Endothelial cell of umbilical vein (primary cell): ENCODE results near the gene GLI2. TPM values are rescaled to one million over a fixed set of nuclear protein-coding genes. Genes with fewer than 3 reads are reported as not detected.

Source experiments
- BruUV-seq: library from RNA; stranded (reverse); fragments of 400-500 nt; replicated peaks from 2 replicates; lab custom pipeline; 2021; lab: Mats Ljungman, UMichigan
- CTCF ChIA-PET: fragments of 300-600, 350-600 bp; sonication (Branson Sonifier 250); formaldehyde crosslinking; loops from one replicate; lab custom pipeline; 2021; ENCODE audit warnings: antibody characterized with exemption, inconsistent platforms; lab: Charles Lee
- POLR2A ChIA-PET: fragments of 300-600, 350-600 bp; sonication (Branson Sonifier 250); formaldehyde crosslinking; loops from one replicate; lab custom pipeline; 2021; ENCODE audit warnings: antibody characterized with exemption, inconsistent platforms; lab: Charles Lee
- DNase-seq: peaks from one replicate; pipeline ENCODE4 v3.0.0-alpha.2; 2011; ENCODE audit warnings: low read depth, low spot score
- FAIRE-seq: peaks from 2 replicates; lab custom pipeline; 2011; peaks lifted over from hg19 to GRCh38; lab: Jason Lieb, UNC
- H2AFZ ChIP-seq: 2 replicates; pipeline ENCODE4 v1.6.0; 2012; ENCODE audit warnings: low read depth, low read length, control low read depth, inconsistent platforms
- H3K27ac ChIP-seq: 2 replicates; pipeline ENCODE4 v1.5.1; 2011; ENCODE audit warnings: low read depth, mild to moderate bottlenecking, control low read depth, low read length, moderate library complexity; ENCODE audit not compliant: insufficient read depth
- H3K27me3 ChIP-seq, 2 experiments: 2 replicates each; pipeline versions ENCODE4 v1.6.0 to v1.6.1; 2011; ENCODE audit warnings: low read length in 2 of 2, mixed read lengths in 1 of 2; ENCODE audit not compliant: control insufficient read depth in 2 of 2, insufficient read depth in 2 of 2
- H3K36me3 ChIP-seq, 2 experiments: 2 replicates in 1 of 2; 3 replicates in 1 of 2; pipeline ENCODE4 v1.5.1; 2011; ENCODE audit warnings: low read length in 2 of 2, mild to moderate bottlenecking in 1 of 2, moderate library complexity in 1 of 2; ENCODE audit not compliant: control insufficient read depth in 2 of 2, insufficient read depth in 2 of 2; ENCODE audit errors: extremely low read depth in 1 of 2
- H3K4me1 ChIP-seq: 3 replicates; pipeline ENCODE4 v1.5.1; 2011; ENCODE audit warnings: mild to moderate bottlenecking, low read length; ENCODE audit not compliant: control insufficient read depth, insufficient read depth; ENCODE audit errors: extremely low read depth
- H3K4me2 ChIP-seq: 2 replicates; pipeline ENCODE4 v1.6.1; 2011; ENCODE audit warnings: low read length, control low read depth, mixed read lengths; ENCODE audit not compliant: insufficient read depth
- H3K4me3 ChIP-seq, 3 experiments: fragments of 200-600 bp in 1 of 3; sonication (generic), shearing (Covaris generic) in 1 of 3; replicated peaks in 1 of 3; 2 replicates each; pipeline ENCODE4 v1.5.1; 2011 to 2016; ENCODE audit warnings: control low read depth in 3 of 3, low read length in 3 of 3, mild to moderate bottlenecking in 2 of 3, inconsistent platforms in 1 of 3, low read depth in 1 of 3, moderate library complexity in 1 of 3; ENCODE audit not compliant: insufficient read depth in 1 of 3
- H3K79me2 ChIP-seq: 2 replicates; pipeline ENCODE4 v1.6.0; 2012; ENCODE audit warnings: low read length, inconsistent platforms; ENCODE audit not compliant: control insufficient read depth, insufficient read depth
- H3K9ac ChIP-seq: replicated peaks from 2 replicates; pipeline ENCODE3; 2011; ENCODE audit warnings: low read length, control low read depth; ENCODE audit not compliant: insufficient read depth; ENCODE audit errors: extremely low read depth
- H3K9me1 ChIP-seq: replicated peaks from 3 replicates; pipeline ENCODE4 v1.6.0; 2011; ENCODE audit warnings: mild to moderate bottlenecking, low read length; ENCODE audit not compliant: control insufficient read depth, insufficient read depth; ENCODE audit errors: extremely low read depth
- H3K9me3 ChIP-seq: replicated peaks from 2 replicates; pipeline ENCODE4 v1.5.1; 2012; ENCODE audit warnings: low read length, inconsistent platforms; ENCODE audit not compliant: control insufficient read depth, insufficient read depth
- H4K20me1 ChIP-seq: replicated peaks from 2 replicates; pipeline ENCODE3; 2011; ENCODE audit warnings: mild to moderate bottlenecking, low read length; ENCODE audit not compliant: control insufficient read depth, insufficient read depth; ENCODE audit errors: extremely low read depth
- EZH2 ChIP-seq: IDR thresholded peaks from 2 replicates; pipeline ENCODE4 v1.6.1; 2012; ENCODE audit warnings: borderline replicate concordance, low read depth, mild to moderate bottlenecking, moderate library complexity, low read length, inconsistent platforms; ENCODE audit not compliant: severe bottlenecking
- FOS ChIP-seq: IDR thresholded peaks from 2 replicates; pipeline ENCODE4 v1.6.1; 2011; ENCODE audit warnings: mild to moderate bottlenecking, low read length, moderate library complexity, borderline replicate concordance; ENCODE audit not compliant: insufficient read depth
- GATA2 ChIP-seq: IDR thresholded peaks from 2 replicates; pipeline ENCODE4 v1.7.0; 2011; ENCODE audit warnings: low read depth, mild to moderate bottlenecking, moderate library complexity, mixed read lengths, low read length; ENCODE audit not compliant: insufficient read length, insufficient read depth
- JUN ChIP-seq: IDR thresholded peaks from 2 replicates; pipeline ENCODE4 v1.6.1; 2011; ENCODE audit warnings: borderline replicate concordance, low read depth; ENCODE audit not compliant: insufficient read length, insufficient read depth
- MYC ChIP-seq: IDR thresholded peaks from one replicate; pipeline ENCODE4 v1.6.1; 2011; ENCODE audit warnings: mild to moderate bottlenecking, low read depth, low read length
- POLR2A ChIP-seq: IDR thresholded peaks from 2 replicates; pipeline ENCODE4 v1.6.1; 2012; ENCODE audit warnings: low read depth, mild to moderate bottlenecking, control low read depth, low read length
- POLR2AphosphoS5 ChIP-seq: IDR thresholded peaks from 2 replicates; pipeline ENCODE4 v1.6.1; 2012; ENCODE audit warnings: low read depth, mild to moderate bottlenecking, control low read depth, low read length, moderate library complexity; ENCODE audit not compliant: insufficient read depth
- dilution Hi-C: fragments of 300-500 bp; cut with MboI; formaldehyde crosslinking; loops from one replicate; pipeline ENCODE4 v1.15.0; 2019; ENCODE audit warnings: low sequenced_read_pairs; ENCODE audit not compliant: extremely low pct_ligation_motif_present
- intact Hi-C: fragments of 100-400 bp; cut with micrococcal nuclease; formaldehyde crosslinking; loops from one replicate; pipeline ENCODE4 v1.10.0; 2022
- polyA plus RNA-seq, 4 experiments: library from polyadenylated mRNA; depleted of rRNA in 3 of 4; stranded (reverse) in 3 of 4; unstranded in 1 of 4; fragments of >200 nt; gene quantifications; 2 replicates each; pipeline versions ENCODE4 v1.2.1 to v1.2.3, GENCODE V29; 2011 to 2012; ENCODE audit warnings: missing spikeins in 1 of 4
- total RNA-seq: library from RNA; stranded (reverse); gene quantifications from 2 replicates; pipeline ENCODE4 v1.2.3, GENCODE V29; 2021
- TF ChIP-seq, protein P1 (sequence below), 2 donors: IDR thresholded peaks; 1 replicate in 1 of 2; 2 replicates in 1 of 2; pipeline ENCODE4 v1.5.1; 2011; ENCODE audit warnings: low read length in 2 of 2, mild to moderate bottlenecking in 2 of 2, moderate library complexity in 2 of 2, control low read depth in 1 of 2, inconsistent platforms in 1 of 2, low read depth in 1 of 2; ENCODE audit not compliant: insufficient read depth in 1 of 2; ENCODE audit errors: extremely low read depth in 1 of 2
- TF ChIP-seq, protein P2 (sequence below): IDR thresholded peaks from 2 replicates; pipeline ENCODE4 v1.6.1; 2011; ENCODE audit not compliant: insufficient read depth, insufficient read length

Gene GLI2
- total and polyA plus RNA-seq, 2 donors (not counting 3 experiments of a cell fraction or from before 2014, with no cell fraction given), result 0.13 TPM; not detected in 1

DNA sequence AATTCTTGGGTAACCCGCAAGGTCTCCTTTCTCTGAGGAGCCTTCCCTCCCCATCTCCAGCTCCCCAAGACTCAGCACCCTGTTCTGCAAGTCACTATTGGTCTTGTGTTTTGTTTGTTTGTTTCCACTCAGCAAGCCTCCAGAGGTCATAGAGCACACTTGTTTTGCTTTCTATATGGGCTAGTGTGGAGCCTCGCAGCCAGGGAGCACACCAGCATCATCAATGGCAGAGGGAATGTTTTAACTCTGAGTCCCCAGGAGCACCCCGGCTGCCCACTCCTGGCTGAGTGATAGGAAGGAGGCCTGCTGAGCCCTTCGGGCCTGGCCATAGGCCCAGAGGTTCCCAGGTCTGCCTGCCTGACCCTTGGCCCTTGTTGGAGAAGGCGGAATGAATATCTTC, 36.6 kb downstream of the GLI2 start:
- Histone ChIP-seq H3K9me1 (no peaks in the 10 kb centered on the region), H3K4me3 (no peak overlapping the region), H3K9me3 (no peaks in the 10 kb centered on the region), H3K4me2 (no peak overlapping the region), H3K4me1 (no peaks in the 10 kb centered on the region), H3K27ac (no peak overlapping the region), H3K36me3 (no peaks in the 10 kb centered on the region), H3K79me2 (no peaks in the 10 kb centered on the region), H4K20me1 (no peaks in the 10 kb centered on the region), H2AFZ (no peak overlapping the region), H3K27me3 (no peaks in the 10 kb centered on the region), H3K9ac (no peak overlapping the region)
- TF ChIP-seq, protein P1, sequence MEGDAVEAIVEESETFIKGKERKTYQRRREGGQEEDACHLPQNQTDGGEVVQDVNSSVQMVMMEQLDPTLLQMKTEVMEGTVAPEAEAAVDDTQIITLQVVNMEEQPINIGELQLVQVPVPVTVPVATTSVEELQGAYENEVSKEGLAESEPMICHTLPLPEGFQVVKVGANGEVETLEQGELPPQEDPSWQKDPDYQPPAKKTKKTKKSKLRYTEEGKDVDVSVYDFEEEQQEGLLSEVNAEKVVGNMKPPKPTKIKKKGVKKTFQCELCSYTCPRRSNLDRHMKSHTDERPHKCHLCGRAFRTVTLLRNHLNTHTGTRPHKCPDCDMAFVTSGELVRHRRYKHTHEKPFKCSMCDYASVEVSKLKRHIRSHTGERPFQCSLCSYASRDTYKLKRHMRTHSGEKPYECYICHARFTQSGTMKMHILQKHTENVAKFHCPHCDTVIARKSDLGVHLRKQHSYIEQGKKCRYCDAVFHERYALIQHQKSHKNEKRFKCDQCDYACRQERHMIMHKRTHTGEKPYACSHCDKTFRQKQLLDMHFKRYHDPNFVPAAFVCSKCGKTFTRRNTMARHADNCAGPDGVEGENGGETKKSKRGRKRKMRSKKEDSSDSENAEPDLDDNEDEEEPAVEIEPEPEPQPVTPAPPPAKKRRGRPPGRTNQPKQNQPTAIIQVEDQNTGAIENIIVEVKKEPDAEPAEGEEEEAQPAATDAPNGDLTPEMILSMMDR (IDR thresholded peaks at IDR 0.05; ENCODE audit: extremely low read depth in 1 of 2, insufficient read depth in 1 of 2, low read depth in 1 of 2, low read length in 2 of 2), result no peak
- TF ChIP-seq FOS (no peak), EZH2 (no peak)
- TF ChIP-seq, protein P2, sequence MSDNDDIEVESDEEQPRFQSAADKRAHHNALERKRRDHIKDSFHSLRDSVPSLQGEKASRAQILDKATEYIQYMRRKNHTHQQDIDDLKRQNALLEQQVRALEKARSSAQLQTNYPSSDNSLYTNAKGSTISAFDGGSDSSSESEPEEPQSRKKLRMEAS, result no peak
- no TSS peak for BruUV-seq
- DNase-seq (no peak), FAIRE-seq (no peak)
- intact Hi-C loops (no loop called here), dilution Hi-C loops (no loop called here)
- ChIA-PET CTCF (no interaction called here), POLR2A (no interaction called here)

DNA sequence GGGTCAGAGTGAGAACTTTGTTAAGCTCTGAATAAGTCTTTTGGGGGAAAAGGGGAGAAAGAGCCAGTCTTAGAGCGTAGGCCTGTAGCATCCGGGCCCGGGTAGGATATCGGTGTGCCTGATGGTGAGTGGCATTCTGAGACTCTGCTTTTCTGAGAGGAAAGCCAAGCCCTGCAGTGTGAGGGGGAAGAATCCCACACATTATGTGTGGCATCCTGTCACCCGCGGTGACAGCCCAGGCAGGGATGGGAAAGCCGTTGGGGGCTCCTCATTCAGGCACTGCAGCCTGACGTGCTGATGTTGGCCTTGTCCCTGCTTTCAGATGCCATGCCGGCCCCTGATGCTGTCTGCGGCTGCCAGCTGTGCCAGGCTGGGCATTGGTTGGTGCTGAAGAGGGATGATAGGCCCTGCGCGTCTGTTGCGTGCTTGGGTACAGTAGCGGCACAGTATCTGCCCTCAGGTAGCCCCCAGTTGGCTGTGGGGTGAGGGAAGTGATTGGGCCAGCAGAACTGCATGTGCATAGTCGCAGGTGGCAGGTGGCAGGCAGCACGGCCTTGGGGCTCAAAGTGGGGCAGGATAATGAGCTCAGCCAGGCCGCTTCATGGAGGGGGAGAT, 37.6 kb downstream of the GLI2 start:
- no peaks in the 10 kb centered on the region for H4K20me1 ChIP-seq
- ChIA-PET CTCF (no interaction called here), POLR2A (no interaction called here)
- H3K9ac ChIP-seq, result no peak overlapping the region
- no peak overlapping the region for H3K4me2 ChIP-seq
- TF ChIP-seq, protein P2, result no peak
- TF ChIP-seq GATA2, result no peak
- TF ChIP-seq, protein P1 (IDR thresholded peaks at IDR 0.05; ENCODE audit: extremely low read depth in 1 of 2, insufficient read depth in 1 of 2, low read depth in 1 of 2, low read length in 2 of 2), result no peak
- TF ChIP-seq MYC, result no peak
- TF ChIP-seq FOS, result no peak
- no peak for TF ChIP-seq EZH2
- no peak for TF ChIP-seq JUN
- no peak for TF ChIP-seq POLR2A
- no peak for TF ChIP-seq POLR2AphosphoS5
- H3K9me3 ChIP-seq, result no peaks in the 10 kb centered on the region
- FAIRE-seq (no peak), DNase-seq (no peak)
- H3K27ac ChIP-seq, result no peak overlapping the region
- H3K4me1 ChIP-seq, result no peaks in the 10 kb centered on the region
- no peak overlapping the region for H3K4me3 ChIP-seq
- no TSS peak for BruUV-seq
- no peaks in the 10 kb centered on the region for H3K9me1 ChIP-seq
- intact Hi-C loops (no loop called here), dilution Hi-C loops (no loop called here)
- no peaks in the 10 kb centered on the region for H3K36me3 ChIP-seq
- H3K79me2 ChIP-seq, result no peaks in the 10 kb centered on the region
- H2AFZ ChIP-seq, result no peak overlapping the region
- no peaks in the 10 kb centered on the region for H3K27me3 ChIP-seq
